ENCODE results near the gene NEFH.

NEFH gene

DNA sequence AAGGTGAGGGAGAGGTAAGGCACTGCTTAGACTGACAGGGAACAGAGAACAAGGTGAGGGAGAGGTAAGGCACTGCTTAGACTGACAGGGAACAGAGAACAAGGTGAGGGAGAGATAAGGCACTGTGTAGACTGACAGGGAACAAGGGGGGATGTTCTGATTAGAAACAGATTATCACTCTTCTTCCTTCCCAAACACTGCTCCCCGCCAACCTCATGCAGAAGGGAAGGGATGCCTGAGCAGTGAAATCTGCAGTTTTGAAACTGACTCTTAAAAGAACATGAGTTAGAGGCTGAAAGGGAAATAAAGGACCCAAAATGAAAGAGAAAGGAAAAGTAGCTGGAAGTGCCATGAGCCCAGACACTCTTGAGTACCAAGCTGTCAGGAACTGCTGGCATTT lies 29.8 kb downstream of the NEFH start:
- no peak for DNase-seq

DNA sequence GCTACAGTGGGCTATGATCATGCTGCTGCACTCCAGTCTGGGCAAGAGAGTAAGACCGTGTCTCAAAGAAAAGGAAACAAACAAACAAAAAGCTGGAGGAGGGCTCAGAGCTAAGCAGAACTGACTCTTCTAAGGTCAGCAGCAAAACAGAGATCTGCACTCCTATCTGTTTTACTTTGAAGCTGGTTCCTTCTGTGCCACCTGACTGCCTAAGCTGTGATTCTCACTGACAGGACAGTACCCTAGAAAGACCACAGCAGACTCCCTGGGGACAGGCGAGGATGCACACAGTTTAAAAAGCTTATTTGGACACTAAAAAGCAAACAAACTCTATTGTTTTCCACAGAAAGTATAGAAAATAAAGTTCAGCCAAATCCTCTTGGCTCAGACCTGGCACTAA lies 30.5 kb downstream of the NEFH start:
- DNase-seq = no peak

DNA sequence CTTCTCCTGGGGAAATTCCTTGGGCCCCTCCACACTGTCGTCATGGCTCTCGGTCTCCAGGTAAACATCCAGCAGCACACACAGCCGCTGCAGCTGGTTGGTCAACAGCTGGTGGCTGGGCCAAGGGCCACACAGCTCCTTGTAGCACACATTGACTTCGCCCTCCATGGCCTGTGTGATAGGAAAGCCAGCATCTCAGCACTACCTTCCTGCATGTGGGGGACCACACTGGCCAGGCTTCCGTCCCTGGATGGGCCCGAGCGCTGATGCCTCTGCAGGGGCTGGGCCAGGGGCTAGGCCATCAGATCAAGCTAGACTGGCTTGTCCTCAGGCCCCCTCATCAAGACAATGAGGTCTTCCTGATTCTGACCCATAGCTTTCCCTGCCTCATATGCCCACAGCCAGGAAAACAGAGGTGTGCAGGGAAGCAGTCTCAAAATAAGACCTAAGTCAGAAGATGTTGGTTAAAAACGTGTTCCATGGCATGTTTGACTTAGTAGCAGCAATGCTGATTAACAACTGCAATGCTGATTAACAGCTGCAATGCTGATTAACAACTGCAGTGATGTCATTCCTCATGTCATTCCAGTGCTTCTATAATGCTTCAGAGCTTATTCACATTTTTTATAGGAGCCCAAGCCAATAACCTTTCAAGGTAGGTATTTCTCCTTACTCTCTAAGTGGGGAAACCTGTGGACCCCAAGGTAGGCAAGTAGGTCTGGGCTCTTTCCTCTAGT lies 31.3 kb downstream of the NEFH start:
- no peak for DNase-seq

DNA sequence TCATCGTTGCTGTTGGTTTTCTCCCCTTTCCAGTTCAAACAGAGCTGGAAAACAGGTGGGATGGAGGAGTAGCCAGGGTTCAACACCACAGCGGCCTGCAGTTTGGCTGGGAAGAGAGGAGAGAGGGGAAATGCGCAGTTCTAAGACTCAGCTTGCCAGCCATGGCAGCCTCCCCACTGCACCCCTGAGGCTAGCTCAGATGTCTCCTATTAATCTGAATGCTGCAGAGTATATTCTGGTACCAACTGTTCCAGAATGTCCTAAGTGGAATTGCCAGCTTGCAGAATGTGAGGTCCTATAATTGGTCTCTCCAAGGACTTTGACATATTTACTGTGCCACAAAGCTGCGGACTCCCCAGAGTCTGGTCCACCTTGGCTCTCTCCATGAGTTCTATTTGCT lies 32.0 kb downstream of the NEFH start:
- no peak for DNase-seq

DNA sequence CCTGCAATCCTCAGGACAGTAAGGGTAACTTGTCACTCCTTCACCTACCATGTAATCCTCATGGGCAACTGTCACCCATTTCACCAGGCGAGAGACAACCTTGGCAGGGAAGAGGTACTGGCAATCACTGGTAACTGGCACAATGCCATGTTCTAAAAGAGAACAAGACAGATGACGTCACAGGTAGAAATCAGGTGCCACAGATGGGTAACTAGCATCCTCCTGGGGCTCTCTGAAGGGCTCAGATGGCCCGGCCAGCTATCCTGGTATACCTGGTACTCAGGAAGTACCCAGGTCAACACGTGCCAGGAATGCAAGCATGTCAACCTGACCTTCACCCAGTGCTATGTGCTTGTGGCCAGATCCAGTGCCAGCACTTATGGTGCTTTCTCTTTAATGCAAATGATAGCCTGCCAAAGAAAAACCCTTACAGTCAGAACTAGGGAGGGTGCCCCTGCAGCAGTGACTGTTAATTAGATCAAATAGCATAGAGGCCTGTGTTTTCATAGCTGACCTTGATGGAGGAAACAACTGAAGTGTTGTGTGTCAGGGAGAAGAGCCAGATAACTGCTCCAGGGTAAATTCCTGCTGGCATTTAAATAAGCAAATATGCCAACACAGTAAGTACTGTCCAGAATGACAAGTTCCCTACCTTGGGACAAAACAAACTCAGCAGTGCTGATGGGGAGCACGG lies 37.3 kb downstream of the NEFH start:
- no peak for DNase-seq

DNA sequence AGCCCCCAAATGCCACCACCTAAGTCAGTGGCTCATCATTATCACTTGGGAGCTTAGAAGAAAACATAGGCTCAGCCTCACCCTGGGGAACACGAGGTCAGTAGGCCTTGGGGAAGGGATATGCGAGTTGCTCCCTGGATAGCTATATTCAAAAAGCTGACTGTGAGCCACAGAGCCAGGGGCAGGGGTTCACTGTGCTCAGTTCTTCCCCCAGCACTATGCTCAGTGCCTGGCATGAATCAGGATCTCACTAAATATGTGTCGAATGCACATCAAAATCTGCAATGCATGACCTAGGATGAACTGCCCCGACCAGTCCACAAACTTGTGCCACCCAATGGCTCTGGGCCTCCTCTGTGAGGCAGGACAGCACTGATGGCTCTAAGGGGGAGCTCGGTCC lies 38.4 kb downstream of the NEFH start:
- no peak for DNase-seq

DNA sequence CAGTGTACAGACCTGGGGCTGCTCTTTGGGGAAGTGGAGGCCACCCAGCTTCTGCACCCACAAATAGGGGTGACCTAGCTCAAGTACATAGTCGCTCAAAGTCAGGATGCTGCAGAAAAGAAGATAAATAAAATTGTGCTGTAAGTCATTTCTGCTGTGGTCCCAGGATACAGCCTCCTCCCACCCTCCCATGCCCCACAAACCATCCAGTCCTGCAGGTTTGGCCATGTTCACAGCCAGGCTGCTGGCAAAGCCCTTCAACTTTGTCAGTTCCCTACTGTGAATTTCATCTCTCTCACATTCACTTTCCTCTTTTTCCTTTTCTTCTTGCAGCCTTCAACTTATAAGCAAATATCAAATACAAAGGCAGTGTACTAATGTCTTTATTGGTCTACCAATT lies 40.0 kb downstream of the NEFH start:
- no peak for DNase-seq

DNA sequence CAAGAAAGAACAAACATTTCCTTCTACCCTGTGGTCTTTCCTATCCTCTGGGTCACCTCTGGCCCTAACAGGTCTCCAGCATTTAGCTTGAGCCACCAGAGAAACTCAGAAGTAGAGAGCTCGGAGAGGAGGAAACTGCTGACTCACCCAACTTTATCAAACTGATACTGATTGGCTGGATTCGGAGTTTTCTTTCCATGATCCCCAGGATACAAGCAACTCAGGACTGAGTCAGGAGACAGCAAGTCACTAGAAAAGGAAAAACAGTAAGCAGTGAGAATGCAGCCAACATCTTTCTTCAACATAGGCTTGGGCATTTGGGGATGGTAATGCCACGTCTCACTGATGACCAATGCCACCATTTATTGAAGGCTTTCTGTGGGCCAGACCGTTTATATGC lies 40.8 kb downstream of the NEFH start:
- no peak for DNase-seq

DNA sequence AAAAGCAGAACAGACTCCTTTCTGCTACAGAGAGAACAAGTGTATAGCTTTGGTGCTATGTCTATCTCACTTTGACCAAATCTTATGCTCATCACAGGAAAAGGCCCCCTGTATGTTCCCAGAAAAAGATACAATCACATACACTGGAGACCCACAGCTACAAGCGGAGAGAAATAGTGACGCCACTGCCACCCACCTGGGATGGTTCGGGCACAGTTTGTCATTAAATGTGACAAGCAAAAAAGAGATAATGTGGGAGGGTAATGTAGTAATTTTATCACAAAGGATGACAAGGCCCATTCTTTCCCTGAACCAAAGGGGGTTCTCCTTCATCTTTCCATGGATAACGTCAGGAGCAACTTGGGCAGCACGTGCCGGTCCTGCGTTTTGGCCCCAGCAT lies 41.5 kb downstream of the NEFH start:
- no peak for DNase-seq

DNA sequence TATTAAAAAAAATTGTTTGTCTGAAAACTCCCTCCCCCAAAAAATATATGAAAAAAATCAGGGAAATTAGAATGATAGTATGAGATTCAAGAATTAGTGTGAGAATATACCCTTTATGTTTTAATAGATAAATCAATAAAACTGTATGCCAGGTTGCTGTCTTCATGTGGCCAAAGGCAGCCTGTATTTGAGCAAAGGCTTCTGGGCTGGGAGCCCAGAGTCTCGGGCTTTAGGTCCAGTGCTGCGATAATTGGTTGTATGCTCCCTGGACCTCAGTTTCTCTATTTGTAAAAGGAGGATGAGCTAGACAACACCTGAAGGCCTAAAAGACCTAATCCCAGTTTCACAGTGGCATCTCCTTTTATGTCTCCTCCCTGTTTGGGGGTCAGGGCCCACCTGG lies 43.7 kb downstream of the NEFH start:
- no peak for DNase-seq

DNA sequence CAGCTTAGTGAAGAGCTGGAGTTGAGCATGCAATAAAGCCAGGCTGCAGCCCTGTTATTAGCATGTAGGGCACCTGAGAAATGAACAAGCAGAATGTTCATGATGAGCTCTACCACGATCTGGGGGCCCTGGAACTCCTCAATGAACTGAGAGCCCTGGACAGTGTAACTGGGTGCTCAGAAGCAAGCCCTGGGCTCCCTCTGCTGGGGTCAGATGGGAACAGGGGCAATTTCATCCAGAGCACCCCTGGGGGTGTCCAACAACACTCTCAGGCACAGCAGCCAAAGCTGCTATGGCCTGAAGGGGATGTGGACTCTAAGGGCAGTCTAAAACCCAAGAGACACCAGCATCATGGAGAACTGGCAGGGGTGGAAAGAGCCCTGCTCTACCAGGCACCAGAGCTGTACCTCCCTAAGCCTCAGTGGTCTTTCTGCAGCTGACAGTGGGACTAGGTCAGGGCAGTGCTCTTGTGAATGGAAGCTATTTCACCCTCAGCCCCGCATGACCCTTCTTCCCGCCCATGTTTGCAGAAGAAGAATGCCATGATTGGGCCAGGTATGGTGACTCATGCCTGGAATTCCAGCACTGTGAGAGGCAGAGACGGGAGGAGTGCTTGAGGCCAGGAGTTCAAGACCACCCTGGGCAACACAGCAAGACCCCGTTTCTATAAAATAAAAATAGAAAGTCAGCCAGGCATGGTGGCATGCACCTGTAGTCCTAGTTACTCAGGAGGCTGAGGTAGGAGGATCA lies 44.6 kb downstream of the NEFH start:
- no peak for DNase-seq

DNA sequence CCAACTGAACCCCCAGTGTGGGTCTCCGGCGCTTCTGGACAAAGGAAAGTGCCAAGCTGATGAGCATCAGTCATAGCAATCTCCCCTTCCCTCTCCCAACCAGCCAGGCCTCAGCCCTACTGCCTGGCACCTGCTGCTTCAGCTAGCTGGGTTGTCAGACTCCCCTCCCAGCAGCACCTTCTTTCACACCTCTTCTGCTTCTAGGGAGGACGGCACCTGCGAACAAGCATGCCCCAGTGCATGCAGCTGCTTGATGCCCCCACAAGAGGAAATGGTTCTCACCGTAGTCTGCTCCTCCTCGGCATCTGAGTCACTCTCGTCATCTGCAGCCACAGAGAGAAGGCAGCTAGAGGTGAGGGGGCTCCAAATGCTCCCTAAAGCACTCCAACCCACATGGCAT lies 48.1 kb downstream of the NEFH start:
- DNase-seq = no peak

DNA sequence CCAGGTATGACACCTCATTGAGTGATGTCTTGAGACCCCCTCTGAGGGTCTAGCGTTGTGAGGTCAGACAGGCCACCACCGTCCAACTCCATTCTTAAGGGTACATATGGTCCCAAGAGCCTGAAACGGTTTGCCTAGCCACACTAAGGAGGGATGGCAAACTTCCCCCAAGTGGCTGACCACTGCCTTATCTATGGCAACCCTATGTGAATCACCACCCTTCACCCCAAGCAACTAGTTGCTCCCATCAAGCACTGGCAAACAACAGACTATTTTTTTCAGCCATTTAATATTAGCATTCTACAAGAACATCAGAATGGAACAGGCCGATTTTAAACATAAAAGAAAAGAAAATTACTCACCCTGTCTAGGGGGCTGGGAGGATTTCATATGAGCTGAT lies 50.7 kb downstream of the NEFH start:
- no peak for DNase-seq

DNA sequence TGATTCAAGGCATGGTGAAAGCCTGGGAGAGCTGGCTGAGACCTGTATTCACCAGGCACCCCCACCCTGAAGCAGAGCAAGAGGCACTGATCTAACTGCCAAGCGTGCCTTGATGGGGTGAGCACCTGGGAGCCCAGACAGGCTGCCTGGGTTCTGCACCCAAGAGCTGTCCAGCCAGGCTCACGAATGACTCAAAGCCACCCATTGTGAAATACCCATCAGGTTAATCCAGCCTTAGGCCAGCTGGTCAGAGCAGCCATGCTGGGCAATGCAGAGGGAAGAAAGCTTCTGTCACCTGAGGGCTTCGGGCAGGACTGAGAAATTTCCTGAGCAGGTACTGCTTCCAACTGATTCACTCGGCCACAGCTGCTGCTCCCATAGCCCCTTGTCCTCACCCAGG lies 51.4 kb downstream of the NEFH start:
- no peak for DNase-seq

DNA sequence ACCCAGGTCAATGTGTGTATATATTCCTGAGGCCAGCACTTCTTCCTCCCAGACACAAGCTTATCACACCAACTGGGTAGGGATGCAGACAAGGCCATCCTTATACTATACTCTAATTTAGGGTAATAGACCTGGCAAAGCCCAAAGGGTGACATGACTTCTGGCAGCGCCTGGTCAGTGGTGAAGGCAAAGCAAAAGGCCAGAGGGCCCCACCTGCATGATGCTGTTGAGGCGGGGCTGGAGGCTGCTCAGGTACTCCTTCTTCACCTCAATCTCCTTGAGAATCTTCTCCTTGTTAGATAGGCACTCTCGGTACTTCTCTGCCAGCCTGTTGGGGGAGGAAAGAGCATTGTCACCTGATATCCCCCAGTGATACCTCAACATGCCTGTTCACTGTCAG lies 56.4 kb downstream of the NEFH start:
- DNase-seq = no peak

DNA sequence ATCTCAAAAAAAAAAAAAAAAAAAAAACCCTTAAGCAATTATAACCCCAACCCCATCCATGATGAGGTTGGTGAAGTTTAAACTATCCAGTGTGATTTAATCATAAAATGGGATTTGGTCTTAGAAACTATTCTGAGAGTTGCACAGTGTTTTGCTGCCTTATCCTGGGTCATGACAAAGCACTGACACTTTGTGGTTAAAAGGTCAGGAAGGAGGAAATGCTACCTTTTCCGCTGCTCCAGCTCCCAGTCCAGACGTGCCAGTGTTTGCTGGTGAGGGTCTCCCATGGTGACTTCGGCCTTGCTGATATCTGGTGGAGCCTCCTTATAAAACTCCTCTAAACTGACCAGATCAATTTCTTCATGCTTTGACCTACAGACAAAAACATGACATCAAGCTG lies 59.1 kb downstream of the NEFH start:
- no peak for DNase-seq
